Activated T-helper 1 cell treated with anti-CD3 and anti-CD28 coated beads, Interleukin-2, amount 50 U/mL, for 16 hours (primary cell): ENCODE results near the gene L2HGDH.

Source experiments
- DNase-seq, 2 donors: peaks; one replicate each; pipeline ENCODE4 v3.0.0-alpha.2; 2020; ENCODE audit warnings: low read depth in 1 of 2, low spot score in 1 of 2

L2HGDH gene

DNA sequence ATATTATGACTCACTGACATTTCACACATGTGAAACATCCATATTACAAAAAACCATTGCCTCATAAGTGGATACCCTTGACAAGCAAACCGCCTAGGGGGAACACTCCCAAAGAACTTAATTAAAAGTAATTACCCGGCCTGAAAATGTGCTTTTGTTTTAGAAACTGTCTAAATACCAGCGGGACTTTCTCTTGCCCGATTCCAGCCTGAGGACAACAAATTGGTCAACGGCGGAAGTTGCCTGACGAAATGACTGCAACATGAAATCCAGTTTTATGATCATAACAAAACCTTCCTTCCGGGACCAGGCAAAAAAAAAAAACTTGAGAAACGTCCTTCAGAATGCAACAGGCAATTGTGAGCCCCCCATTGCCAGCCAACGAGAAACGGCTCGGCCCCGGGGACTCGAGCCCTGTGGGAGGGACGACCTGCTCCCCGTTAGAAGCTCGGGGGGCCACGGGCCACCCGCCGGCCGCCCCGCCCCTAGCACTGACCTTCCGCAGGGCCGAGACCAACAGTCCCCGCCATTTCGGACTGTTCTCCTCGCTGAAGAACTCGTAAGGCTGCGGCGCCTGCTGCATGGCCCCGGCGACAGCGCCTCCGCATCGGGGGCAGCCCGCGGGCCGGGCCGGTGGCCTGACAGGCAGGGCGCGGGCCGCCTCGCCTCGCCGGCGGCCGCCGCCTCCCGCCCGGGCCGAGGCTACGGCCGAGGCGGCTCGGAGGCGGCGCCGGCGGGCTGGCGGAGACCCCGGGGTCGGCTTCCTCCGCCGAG is 81.1 kb downstream of the L2HGDH start:
- peak in 1 of 2 donors; percentile 17 for DNase-seq

DNA sequence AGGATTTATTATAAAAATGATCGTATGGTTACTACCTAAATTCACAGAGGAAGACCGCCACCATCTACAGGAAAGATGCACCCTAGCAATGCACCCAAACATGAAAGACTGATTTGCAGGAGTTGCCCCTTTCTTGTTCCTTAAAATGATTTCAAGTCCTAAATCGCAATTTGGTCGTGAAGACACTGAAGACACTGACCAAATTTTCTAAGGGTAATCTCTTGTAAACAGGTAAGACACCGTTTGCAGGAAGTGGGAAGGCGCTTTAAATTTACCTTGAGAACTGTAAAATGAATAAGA is 81.7 kb downstream of the L2HGDH start:
- no peak for DNase-seq

DNA sequence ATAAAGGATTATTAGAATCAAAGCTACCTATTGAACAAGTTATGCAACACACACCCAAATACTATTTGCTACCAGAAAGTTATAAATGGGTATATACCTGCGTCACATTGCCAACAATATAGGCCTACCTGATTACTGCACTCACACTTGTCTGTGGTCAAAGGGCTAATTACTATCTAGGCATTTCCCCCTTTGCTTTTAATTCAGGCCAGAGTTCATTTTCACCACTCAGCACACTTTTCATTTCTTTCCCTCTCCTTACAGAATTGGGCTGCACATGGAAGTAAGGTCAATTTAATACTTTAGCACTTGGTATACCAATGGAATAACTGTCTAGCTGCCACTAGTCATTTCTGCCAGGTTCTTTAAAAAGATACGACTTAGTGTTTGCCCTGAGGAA is 82.3 kb downstream of the L2HGDH start:
- DNase-seq, result no peak

DNA sequence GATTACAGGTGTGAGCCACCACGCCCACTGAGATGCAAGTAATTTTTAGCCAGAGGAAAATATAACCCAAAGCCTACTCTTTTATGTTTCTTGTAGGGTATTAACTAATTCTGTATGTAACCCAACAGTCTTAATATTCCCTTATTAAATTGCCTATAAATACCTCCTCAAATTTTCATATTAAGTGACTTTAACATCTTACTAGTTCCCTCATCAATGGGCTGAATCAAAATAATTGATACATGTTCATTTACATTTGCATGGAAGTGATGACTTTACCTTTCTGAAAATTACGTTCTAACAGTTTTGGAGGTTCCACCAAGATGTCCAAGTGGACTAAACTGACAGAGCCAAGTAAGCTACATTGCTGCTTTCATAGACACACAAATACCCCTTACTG is 83.7 kb downstream of the L2HGDH start:
- no peak for DNase-seq

DNA sequence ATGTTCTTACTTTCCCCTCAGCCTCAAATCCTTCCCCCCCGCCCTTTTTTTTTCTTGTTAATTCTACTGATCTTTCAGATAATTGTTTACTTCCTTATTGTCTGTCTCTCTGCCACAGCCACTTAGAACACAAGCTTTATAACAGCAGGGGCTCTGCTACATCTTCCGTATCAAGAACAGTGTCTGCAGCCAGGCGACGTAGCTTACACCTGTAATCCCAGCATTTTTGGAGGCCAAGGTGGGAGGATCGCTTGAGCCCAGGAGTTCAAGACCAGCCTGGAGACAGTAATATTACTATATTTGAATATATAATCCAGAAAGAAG is 86.1 kb downstream of the L2HGDH start:
- no peak for DNase-seq

DNA sequence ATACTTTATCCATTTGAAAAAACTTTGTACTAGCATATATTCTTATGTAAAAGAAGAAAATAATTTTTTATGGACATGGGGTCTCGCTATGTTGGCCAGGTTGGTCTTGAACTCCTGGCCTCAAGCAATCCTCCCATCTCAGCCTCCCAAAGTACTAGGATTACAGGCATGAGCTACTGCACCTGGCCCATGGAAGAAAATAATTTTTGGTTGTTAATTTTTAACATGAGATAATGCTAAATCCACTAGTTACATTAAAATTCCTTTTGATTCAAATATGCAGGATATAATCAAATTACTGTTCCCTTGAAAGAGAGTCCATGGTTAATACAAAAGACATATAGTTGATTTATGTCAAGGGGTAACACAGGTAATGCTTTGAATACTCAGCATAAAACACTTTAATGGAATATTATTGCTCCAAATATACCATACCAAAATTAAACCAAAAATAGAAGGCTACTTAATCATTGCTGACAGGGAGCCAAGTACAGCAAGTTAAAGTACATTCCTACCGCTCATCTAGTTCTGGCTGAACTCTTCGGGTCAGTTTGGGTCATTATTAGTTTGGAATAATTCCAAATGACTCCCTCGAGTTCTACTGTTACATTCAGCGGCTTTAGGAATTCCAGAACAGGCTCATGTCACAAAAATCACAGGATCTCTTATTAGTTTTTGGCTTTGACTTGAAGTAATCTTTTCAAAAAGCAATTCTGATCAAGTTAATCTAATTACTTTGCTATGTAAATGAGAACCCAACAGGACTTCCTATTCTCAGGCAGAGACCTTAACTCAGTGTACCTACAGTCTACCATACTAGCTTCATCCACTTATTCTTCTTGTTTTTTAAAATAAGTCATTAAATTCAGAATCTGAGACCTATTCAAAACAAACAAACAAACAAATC is 86.7 kb downstream of the L2HGDH start:
- no peak for DNase-seq

DNA sequence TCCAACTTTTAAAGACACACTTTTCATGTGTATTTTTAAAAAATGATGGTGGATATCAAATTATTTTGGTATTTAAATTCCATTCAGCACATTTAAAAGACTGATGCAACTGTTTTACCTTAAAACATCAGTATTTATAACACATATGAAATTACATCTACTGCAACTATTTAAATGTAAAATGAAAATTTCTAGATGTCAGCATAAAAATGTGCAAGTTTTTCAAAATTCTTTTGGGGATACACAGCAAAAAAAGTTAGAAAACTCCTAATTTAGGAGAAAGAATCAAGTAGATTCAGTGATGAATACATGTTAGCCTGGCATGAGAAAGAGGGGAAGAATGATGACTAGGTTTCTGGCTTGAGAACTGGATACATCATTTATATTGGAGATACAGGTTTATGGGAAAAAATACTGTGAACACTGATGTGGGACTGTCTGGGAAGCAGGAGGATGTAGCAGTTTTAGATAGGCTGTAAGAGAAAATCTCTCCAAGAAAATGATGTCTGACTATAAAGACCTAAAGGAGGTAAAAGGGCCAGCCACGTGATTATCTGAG is 89.9 kb downstream of the L2HGDH start:
- no peak for DNase-seq

DNA sequence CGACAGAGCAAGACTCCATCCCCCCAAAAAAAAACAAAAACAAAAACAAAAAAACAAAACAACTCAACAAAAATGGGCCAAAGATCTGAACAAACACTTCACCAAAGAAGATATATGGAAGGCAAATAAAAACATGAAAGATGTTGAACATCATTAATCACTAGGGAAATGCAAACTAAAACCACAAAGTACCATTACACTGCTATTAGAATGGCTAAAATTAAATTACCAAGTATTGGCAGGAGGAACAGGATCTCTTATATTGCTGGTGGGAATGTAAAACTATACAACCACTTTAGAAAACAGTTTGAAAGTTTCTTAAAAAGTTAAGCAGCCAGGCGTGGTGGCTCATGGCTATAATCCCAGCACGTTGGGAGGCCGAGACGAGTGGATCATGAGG is 93.5 kb downstream of the L2HGDH start:
- DNase-seq, result no peak

DNA sequence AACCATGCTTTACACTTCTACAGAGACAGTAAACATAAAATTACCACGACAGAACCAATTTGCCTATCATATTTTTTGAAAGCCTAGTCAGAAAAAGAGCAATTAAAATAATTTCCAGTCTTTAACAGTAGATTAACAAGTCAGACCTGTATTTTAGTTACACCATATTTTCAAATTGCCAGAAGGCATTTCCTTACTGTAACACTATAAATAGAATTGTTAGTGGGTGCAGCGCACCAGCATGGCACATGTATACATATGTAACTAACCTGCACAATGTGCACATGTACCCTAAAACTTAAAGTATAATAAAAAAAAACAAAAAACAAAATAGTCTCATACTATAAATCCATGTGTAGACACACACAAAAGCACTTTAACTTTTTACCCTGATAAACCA is 96.6 kb downstream of the L2HGDH start:
- DNase-seq, result no peak

DNA sequence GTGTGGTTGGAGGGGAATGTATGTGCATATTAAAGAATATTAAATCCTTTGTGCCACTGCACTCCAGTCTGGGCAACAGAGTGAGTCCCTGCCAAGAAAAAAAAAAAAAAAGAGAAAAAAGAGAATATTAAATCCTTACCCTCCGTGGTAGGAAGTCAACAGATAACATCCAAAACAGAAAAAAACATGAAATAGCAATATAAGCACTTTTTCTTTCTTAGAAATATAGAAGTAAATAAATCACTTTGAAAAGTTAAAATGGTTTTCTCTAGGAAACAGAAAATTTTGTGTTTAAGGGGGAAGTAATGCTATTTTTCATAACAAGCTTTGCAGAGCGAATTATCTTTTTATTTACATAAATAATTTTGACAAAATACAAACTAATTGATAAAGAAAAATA is 98.2 kb downstream of the L2HGDH start:
- no peak for DNase-seq

DNA sequence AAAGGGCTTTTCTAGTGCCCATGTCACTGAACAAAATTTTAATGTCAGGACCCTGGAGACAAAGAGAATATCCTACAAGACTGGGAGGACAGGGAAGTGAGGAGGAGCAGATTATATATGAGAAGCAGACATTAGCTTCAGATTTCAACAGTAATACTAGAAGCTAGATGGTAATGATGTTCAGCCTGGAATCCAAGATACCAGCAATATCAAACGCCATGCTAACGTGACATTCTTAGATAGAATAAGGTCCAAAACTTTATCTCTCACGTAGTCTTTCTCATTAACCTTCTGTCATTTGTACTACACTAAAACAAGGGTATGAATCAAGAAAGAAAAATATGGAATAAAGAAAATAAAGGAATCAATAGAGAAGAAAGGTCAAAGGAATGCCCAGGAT is 99.3 kb downstream of the L2HGDH start:
- no peak for DNase-seq

DNA sequence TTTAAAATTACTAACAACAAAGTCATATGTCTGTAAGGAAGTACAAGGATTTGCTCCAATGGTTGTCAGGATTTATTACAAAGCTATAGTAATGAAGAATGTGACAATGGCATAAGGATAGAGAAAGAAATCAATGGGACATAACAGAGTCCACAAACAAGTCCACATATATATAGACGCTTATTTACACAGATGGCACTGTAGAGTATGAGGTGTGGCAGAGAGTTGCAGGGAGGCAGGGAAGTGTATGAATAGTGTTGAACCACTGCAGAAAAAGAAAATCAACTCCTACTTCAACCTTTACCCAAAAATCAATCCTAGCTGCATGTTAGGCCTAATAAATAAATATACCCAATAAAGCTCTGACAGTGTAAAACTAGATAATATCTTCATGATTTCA is 102.0 kb downstream of the L2HGDH start:
- no peak for DNase-seq

DNA sequence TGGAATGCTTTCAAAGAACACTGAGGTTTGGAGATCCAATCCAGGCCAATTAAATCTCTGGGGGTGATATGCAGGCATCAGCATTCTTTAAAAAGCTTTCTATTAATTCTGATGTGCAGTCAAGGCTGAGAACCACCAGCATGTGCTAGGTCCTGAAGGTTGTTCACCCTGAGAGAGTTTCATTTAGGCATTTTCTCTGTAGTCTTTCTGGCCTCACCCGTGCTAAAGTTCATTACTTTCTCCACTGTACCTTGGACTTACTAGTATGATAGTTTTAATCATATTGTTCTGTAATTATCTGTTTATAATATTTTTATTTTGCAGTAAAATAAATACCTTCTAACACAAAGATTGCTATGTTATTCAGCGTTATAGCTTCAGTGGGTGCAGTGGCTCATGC is 113.5 kb downstream of the L2HGDH start:
- DNase-seq, result no peak

DNA sequence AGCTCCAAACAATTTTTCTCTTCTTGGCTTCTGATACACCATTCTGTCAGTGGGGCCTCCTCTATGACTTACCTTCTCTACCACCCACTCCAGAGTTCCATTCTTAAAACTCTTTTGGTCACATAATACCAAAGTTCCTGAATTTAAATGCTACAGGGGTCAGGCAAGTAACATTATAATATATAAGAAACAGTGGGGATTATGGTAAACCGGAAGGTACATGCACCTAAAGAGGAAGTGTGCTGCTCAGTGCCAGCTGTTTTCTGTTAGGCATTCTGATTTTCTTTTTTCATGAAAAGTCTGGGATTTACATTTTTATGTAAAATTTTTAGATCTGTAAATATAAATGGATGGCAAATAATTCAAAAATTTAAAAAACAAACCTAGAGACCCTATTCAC is 120.5 kb downstream of the L2HGDH start:
- no peak for DNase-seq
